Activated naive CD4-positive, alpha-beta T cell treated with anti-CD3 and anti-CD28 coated beads for 36 hours (primary cell): ENCODE measurements around the gene NRDC. TPM values are rescaled to one million over a fixed set of nuclear protein-coding genes. Genes with fewer than 3 reads are reported as not detected.
"Not testable (repeated sequence)": the region's sequence is repeated elsewhere in the genome, so short reads cannot be mapped to it uniquely, and the experiment has no call there.

Source experiments
- CTCF ChIA-PET: fragments of 350-600 bp; sonication (Branson Sonifier 250); formaldehyde crosslinking; loops from one replicate; lab custom pipeline; 2021; ENCODE audit warnings: antibody characterized with exemption; lab: Charles Lee
- DNase-seq: peaks from one replicate; pipeline ENCODE4 v3.0.0-alpha.2; 2020
- H3K27ac Mint-ChIP-seq: one replicate; pipeline ENCODE4 v1.8.0; 2021; ENCODE audit warnings: mild to moderate bottlenecking, mixed read lengths
- H3K27me3 Mint-ChIP-seq: one replicate; pipeline ENCODE4 v1.8.0; 2021; ENCODE audit warnings: low read depth, mixed read lengths
- H3K36me3 Mint-ChIP-seq: one replicate; pipeline ENCODE4 v1.8.0; 2021; ENCODE audit warnings: low read depth, mixed read lengths
- H3K4me1 Mint-ChIP-seq: one replicate; pipeline ENCODE4 v1.8.0; 2021; ENCODE audit warnings: low read depth, mixed read lengths
- H3K4me3 Mint-ChIP-seq: one replicate; pipeline ENCODE4 v1.8.0; 2021; ENCODE audit warnings: mild to moderate bottlenecking, moderate library complexity, mixed read lengths
- H3K9me3 Mint-ChIP-seq: one replicate; pipeline ENCODE4 v1.8.0; 2021; ENCODE audit warnings: mixed read lengths
- intact Hi-C: fragments of 100-400 bp; cut with micrococcal nuclease; formaldehyde crosslinking; loops from one replicate; pipeline ENCODE4 v1.15.1; 2023
- total RNA-seq, 2 experiments: library from RNA; stranded (reverse); gene quantifications; one replicate each; pipeline ENCODE4 v1.2.3, GENCODE V29; 2021

NRDC gene
- total RNA-seq, 2 experiments from 2014 or later = 136 to 145 TPM

DNA sequence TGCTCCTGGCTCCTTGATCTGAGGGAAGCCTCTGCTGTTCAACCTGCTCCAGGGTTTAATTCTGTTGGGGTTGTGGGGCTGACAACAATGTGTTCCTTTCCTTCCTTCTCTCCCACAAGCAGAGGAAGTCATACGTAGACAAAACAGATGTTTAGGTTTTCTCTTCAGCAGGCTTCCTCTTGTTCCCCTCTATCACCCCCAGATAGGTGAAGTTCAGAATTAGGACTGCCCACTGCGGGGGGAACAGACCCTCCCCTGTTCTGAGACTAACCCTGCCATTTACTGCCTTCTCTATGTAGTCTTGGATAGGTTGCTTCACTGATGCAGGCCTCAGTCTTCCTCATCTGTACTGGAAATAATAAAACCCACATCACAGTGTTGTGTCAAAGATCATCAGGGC lies 30.0 kb upstream of the NRDC start:
- no peaks in the 10 kb centered on the region for H3K27me3 Mint-ChIP-seq
- H3K4me3 Mint-ChIP-seq = no peak overlapping the region
- no peak overlapping the region for H3K27ac Mint-ChIP-seq
- peaks cover 5% of the 10 kb centered on the region for H3K4me1 Mint-ChIP-seq
- intact Hi-C loops = no loop called here
- CTCF ChIA-PET = no interaction called here
- DNase-seq = no peak
- H3K9me3 Mint-ChIP-seq = peaks cover 3% of the 10 kb centered on the region
- no peaks in the 10 kb centered on the region for H3K36me3 Mint-ChIP-seq

DNA sequence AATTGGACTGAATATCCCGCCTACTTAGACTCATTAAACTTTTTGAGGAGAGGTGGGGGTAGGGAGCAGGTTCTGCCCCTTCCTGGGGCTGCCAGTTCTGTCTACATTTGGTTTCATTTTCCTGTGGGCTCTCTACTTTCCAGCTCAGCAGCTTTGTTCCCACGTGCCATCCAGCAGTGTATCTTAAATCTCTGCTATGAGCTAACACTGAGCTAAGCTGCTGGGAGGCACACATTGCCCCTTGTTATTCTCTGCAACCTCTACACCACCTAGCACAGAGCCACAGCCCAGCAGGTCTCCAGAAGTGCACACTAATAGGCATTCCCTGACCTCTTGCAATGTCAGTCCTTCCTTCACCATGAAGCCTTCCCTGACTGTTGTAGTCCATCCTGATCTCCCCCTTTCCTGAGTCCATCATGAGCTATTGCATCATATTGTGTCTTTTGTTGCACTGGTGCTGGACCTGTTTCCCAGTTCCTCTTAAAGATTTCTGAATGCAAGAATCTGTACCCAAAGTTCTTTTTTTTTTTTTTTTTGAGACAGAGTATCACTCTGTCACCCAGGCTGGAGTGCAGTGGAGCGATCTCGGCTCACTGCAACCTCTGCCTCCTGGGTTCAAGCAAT lies 28.7 kb upstream of the NRDC start:
- H3K4me3 Mint-ChIP-seq = no peak overlapping the region

GRCh38 chr1:51906306-51907078 lies 28.0 kb upstream of the NRDC start:
- no peak for DNase-seq
- Mint-ChIP-seq H3K36me3 (no peaks in the 10 kb centered on the region), H3K4me1 (peaks cover 5% of the 10 kb centered on the region), H3K9me3 (peaks cover 3% of the 10 kb centered on the region), H3K27me3 (no peaks in the 10 kb centered on the region), H3K4me3 (no peak overlapping the region), H3K27ac (no peak overlapping the region)
- CTCF ChIA-PET = no interaction called here
- intact Hi-C loops = no loop called here

More for the DNA sequence above, 28.7 kb upstream of the NRDC start:
- Mint-ChIP-seq H3K4me1 (peaks cover 5% of the 10 kb centered on the region), H3K36me3 (no peaks in the 10 kb centered on the region), H3K27ac (no peak overlapping the region), H3K27me3 (no peaks in the 10 kb centered on the region), H3K9me3 (peaks cover 3% of the 10 kb centered on the region)
- intact Hi-C loops = no loop called here
- CTCF ChIA-PET = interaction anchor here (1.1 kb wide), 1 partner anchor 9 kb away, joined by 4 read pairs; no protein-coding TSS in a partner anchor
- DNase-seq = peak; percentile 12

DNA sequence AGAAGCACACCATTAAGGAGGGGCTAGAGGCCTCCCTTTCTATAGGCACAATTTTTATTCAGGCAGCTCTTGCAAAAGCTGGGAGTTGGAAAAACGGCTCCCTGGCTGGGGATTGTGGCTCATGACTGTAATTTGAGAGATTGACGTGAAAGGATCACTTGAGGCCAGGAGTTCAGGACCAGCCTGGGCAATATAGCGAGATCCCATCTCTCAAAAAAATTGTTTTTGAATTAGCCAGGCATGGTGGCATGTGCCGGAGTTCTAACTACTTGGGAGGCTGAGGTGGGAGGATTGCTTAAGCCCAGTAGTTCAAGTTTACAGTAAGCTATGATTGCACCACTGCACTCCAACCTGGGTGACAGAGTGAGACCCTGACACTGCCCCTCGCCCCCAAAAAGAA lies 23.9 kb upstream of the NRDC start:
- Mint-ChIP-seq H3K4me3 (no peak overlapping the region), H3K27ac (no peak overlapping the region), H3K27me3 (peaks cover 10% of the 10 kb centered on the region), H3K9me3 (peaks cover 3% of the 10 kb centered on the region), H3K4me1 (peaks cover 5% of the 10 kb centered on the region), H3K36me3 (no peaks in the 10 kb centered on the region)
- no peak for DNase-seq
- CTCF ChIA-PET = interaction anchor here (0.6 to 1.2 kb wide), 3 partner anchors 22 to 106 kb away, joined by 3 to 5 read pairs (median 3); no protein-coding TSS in a partner anchor
- intact Hi-C loops = no loop called here

- CTCF ChIA-PET = no interaction called here
- H3K27me3 Mint-ChIP-seq = peaks cover 17% of the 10 kb centered on the region
- H3K36me3 Mint-ChIP-seq = no peaks in the 10 kb centered on the region
- no peak overlapping the region for H3K4me3 Mint-ChIP-seq
- no peaks in the 10 kb centered on the region for H3K9me3 Mint-ChIP-seq
- no peak for DNase-seq
- no peak overlapping the region for H3K27ac Mint-ChIP-seq
- intact Hi-C loops = no loop called here
- H3K4me1 Mint-ChIP-seq = peaks cover 2% of the 10 kb centered on the region
Observed at GRCh38 chr1:51901151-51901550, 22.6 kb upstream of the NRDC start.

GRCh38 chr1:51899022-51899421 lies 20.5 kb upstream of the NRDC start:
- CTCF ChIA-PET = interaction anchor here (1.6 to 1.9 kb wide), 2 partner anchors 19 to 112 kb away, joined by 5 to 7 read pairs; no protein-coding TSS in a partner anchor
- H3K27me3 Mint-ChIP-seq = peaks cover 25% of the 10 kb centered on the region
- H3K4me3 Mint-ChIP-seq = no peak overlapping the region
- H3K36me3 Mint-ChIP-seq = no peaks in the 10 kb centered on the region
- H3K27ac Mint-ChIP-seq = no peak overlapping the region
- DNase-seq = no peak
- intact Hi-C loops = loop anchor here (5.0 kb wide), 2 partner anchors 398 to 788 kb away; no protein-coding TSS in a partner anchor
- H3K9me3 Mint-ChIP-seq = no peaks in the 10 kb centered on the region
- H3K4me1 Mint-ChIP-seq = peaks cover 2% of the 10 kb centered on the region

- no peak overlapping the region for H3K4me3 Mint-ChIP-seq
- H3K36me3 Mint-ChIP-seq = no peaks in the 10 kb centered on the region
- peaks cover 2% of the 10 kb centered on the region for H3K4me1 Mint-ChIP-seq
- intact Hi-C loops = loop anchor here (5.0 kb wide), 2 partner anchors 399 to 789 kb away; no protein-coding TSS in a partner anchor
- no peaks in the 10 kb centered on the region for H3K9me3 Mint-ChIP-seq
- DNase-seq = no peak
- CTCF ChIA-PET = interaction anchor here (0.7 to 2.4 kb wide), 9 partner anchors 9 to 113 kb away, joined by 3 to 12 read pairs (median 4); no protein-coding TSS in a partner anchor
- peaks cover 25% of the 10 kb centered on the region for H3K27me3 Mint-ChIP-seq
- H3K27ac Mint-ChIP-seq = no peak overlapping the region
Observed at GRCh38 chr1:51898090-51898734, 19.7 kb upstream of the NRDC start.

DNA sequence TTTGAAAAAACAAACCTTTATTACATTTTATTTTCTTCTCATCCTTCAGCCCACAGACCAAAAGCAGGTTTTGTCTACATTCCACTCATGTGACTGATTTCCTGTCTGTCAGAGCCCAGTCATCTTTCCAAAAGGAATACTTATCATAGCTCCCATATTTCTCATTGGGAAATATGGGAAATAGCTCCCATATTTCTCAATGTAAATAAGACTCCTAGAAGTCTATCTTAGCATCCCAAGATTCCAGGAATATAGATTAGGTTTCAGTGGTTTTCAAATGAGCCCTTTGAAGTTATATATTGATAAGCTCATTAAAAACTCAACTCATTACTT lies 19.1 kb upstream of the NRDC start:
- H3K36me3 Mint-ChIP-seq = no peaks in the 10 kb centered on the region
- intact Hi-C loops = loop anchor here (1.0 to 5.0 kb wide), 4 partner anchors 27 to 790 kb away; no protein-coding TSS in a partner anchor
- no peak overlapping the region for H3K27ac Mint-ChIP-seq
- no peak for DNase-seq
- H3K4me3 Mint-ChIP-seq = no peak overlapping the region
- CTCF ChIA-PET = interaction anchor here (0.7 to 2.5 kb wide), 13 partner anchors 9 to 1117 kb away, joined by 3 to 12 read pairs (median 4); no protein-coding TSS in a partner anchor
- H3K27me3 Mint-ChIP-seq = peaks cover 25% of the 10 kb centered on the region
- H3K9me3 Mint-ChIP-seq = no peaks in the 10 kb centered on the region
- peaks cover 2% of the 10 kb centered on the region for H3K4me1 Mint-ChIP-seq

DNA sequence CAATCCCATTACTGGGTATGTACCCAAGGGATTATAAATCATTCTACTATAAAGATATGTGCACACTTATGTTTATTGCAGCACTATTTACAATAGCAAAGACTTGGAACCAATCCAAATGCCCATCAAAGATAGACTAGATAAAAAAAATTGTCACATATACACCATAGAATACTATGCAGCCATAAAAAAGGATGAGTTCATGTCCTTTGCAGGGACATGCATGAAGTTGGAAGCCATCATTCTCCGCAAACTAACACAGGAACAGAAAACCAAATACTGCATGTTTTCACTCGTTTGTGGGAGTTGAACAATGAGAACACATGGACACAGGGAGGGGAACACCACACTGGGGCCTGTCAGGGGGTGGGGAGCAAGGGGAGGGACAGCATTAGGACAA lies 16.2 kb upstream of the NRDC start:
- H3K27me3 Mint-ChIP-seq = peaks cover 35% of the 10 kb centered on the region
- H3K4me1 Mint-ChIP-seq, H3K27ac Mint-ChIP-seq, H3K4me3 Mint-ChIP-seq, DNase-seq, H3K9me3 Mint-ChIP-seq, H3K36me3 Mint-ChIP-seq: not testable (repeated sequence)
- CTCF ChIA-PET = interaction anchor here (0.7 kb wide), 1 partner anchor 275 kb away, joined by 3 read pairs; no protein-coding TSS in a partner anchor
- intact Hi-C loops = loop anchor here (5.0 kb wide), 2 partner anchors 403 to 793 kb away; no protein-coding TSS in a partner anchor

DNA sequence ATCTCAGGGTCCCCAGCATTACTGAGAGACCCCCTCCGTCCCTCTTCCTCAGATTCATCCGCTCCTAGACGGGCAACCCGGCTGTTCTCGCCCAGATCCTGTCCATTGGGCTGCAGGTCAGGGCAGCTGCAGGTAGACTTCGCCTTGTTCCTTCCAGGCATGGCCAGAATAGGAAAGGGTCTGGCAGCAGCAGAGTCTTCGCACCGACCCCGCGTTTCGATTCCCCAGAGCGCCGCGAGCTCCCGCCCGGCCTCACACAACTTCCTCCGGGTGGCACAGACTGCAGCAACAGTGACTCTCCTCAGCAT lies 265 bp downstream of the NRDC start:
- H3K27ac Mint-ChIP-seq = no peak overlapping the region
- intact Hi-C loops = loop anchor here (1.0 to 5.0 kb wide), 12 partner anchors 9 to 911 kb away; partner anchors contain the start of genes BTF3L4, EPS15, ORC1 and OSBPL9
- H3K9me3 Mint-ChIP-seq = no peaks in the 10 kb centered on the region
- peaks cover 10% of the 10 kb centered on the region for H3K36me3 Mint-ChIP-seq
- peaks cover 27% of the 10 kb centered on the region for H3K4me1 Mint-ChIP-seq
- CTCF ChIA-PET = interaction anchor here (0.5 kb wide), 1 partner anchor 220 kb away, joined by 3 read pairs; no protein-coding TSS in a partner anchor
- DNase-seq = no peak
- H3K4me3 Mint-ChIP-seq = no peak overlapping the region
- peaks cover 2% of the 10 kb centered on the region for H3K27me3 Mint-ChIP-seq

- peak overlapping the region; percentile 38 for H3K27ac Mint-ChIP-seq
- CTCF ChIA-PET = no interaction called here
- peak; percentile 41 for DNase-seq
- peaks cover 13% of the 10 kb centered on the region for H3K36me3 Mint-ChIP-seq
- peaks cover 32% of the 10 kb centered on the region for H3K4me1 Mint-ChIP-seq
- H3K27me3 Mint-ChIP-seq = no peaks in the 10 kb centered on the region
- intact Hi-C loops = loop anchor here (1.0 to 5.0 kb wide), 12 partner anchors 8 to 910 kb away; partner anchors contain the start of genes BTF3L4, EPS15, ORC1 and OSBPL9
- no peak overlapping the region for H3K4me3 Mint-ChIP-seq
- H3K9me3 Mint-ChIP-seq = no peaks in the 10 kb centered on the region
Observed at GRCh38 chr1:51877434-51878307, 856 bp downstream of the NRDC start.
